K562 (cell line): ENCODE measurements around the gene SNAP23. TPM values are rescaled to one million over a fixed set of nuclear protein-coding genes. Genes with fewer than 3 reads are reported as not detected.

Experiments used
- ATF1 ChIP-seq, 2 experiments: fragments of 450-650 bp in 1 of 2; IDR thresholded peaks; 2 replicates each; pipeline ENCODE4 v1.6.1; 2016; ENCODE audit warnings: missing compliant biosample characterization in 1 of 2, missing genetic modification characterization in 1 of 2
- E2F5 ChIP-seq: sonication (generic); formaldehyde crosslinking; IDR thresholded peaks from 2 replicates; pipeline ENCODE4 v1.8.0; 2022; ENCODE audit warnings: mild to moderate bottlenecking, missing genetic modification reagents
- FOXJ3 ChIP-seq: sonication (generic); formaldehyde crosslinking; IDR thresholded peaks from 2 replicates; pipeline ENCODE4 v1.4.0; 2020; ENCODE audit warnings: mild to moderate bottlenecking, missing genetic modification reagents
- FUS ChIP-seq: fragments of 200-400 bp; formaldehyde crosslinking; optimal IDR thresholded peaks from 2 replicates; pipeline ENCODE3; 2017; ENCODE audit warnings: low read depth, low read length
- L3MBTL2 ChIP-seq: fragments of 450-650 bp; IDR thresholded peaks from 2 replicates; pipeline ENCODE4 v1.6.1; 2016; ENCODE audit warnings: mild to moderate bottlenecking, moderate library complexity
- LEF1 ChIP-seq: fragments of 450-650 bp; IDR thresholded peaks from 2 replicates; pipeline ENCODE4 v1.6.1; 2016; ENCODE audit warnings: mild to moderate bottlenecking
- RCOR1 ChIP-seq, 2 experiments: IDR thresholded peaks; 2 replicates each; pipeline ENCODE4 v1.6.1; 2012; ENCODE audit warnings: low read depth in 2 of 2, low read length in 2 of 2, borderline replicate concordance in 1 of 2, improper control_type of control experiment in 1 of 2
- SOX6 ChIP-seq: fragments of 450-650 bp; IDR thresholded peaks from 2 replicates; pipeline ENCODE4 v1.6.1; 2014; ENCODE audit warnings: mild to moderate bottlenecking
- ZBTB11 ChIP-seq, 3 experiments: fragments of 200-800 bp in 1 of 3; fragments of 250-450 bp in 1 of 3; fragments of 450-650 bp in 1 of 3; sonication (Bioruptor Pico) in 1 of 3; sonication (Bioruptor generic) in 1 of 3; formaldehyde crosslinking in 1 of 3; IDR thresholded peaks; 2 replicates each; pipeline versions ENCODE4 v1.6.1 to v1.8.0; 2016 to 2022; ENCODE audit warnings: mild to moderate bottlenecking in 2 of 3, missing genetic modification characterization in 2 of 3, missing compliant biosample characterization in 1 of 3, moderate library complexity in 1 of 3
- ZNF143 ChIP-seq: sonication (generic); formaldehyde crosslinking; IDR thresholded peaks from 2 replicates; pipeline ENCODE4 v1.9.0; 2022; ENCODE audit warnings: mild to moderate bottlenecking, missing genetic modification reagents
- ZNF263 ChIP-seq: sonication (generic); formaldehyde crosslinking; IDR thresholded peaks from 2 replicates; pipeline ENCODE4 v1.8.0; 2022; ENCODE audit warnings: mild to moderate bottlenecking, missing genetic modification reagents, borderline replicate concordance
- ZNF830 ChIP-seq: fragments of 250-450 bp; sonication (Bioruptor Pico); IDR thresholded peaks from 2 replicates; pipeline ENCODE4 v1.5.0; 2021; ENCODE audit warnings: mild to moderate bottlenecking
- polyA plus RNA-seq, 8 experiments: library from polyadenylated mRNA; depleted of rRNA in 4 of 8; stranded (reverse) in 5 of 8; unstranded in 3 of 8; fragments of >200 nt; fragmentation: Nextera tagmentation in 2 of 8; fragmentation: Illumina TruSeq in 1 of 8; extraction: Ambion mirVana in 2 of 8; extraction: Trizol in 1 of 8; gene quantifications; 2 replicates each; pipeline versions ENCODE4 v1.2.1 to v1.2.3, GENCODE V29; 2011 to 2014; ENCODE audit warnings: inconsistent platforms in 1 of 8, missing spikeins in 1 of 8
- total RNA-seq, 7 experiments: library from RNA; depleted of rRNA in 6 of 7; stranded (reverse); fragments of >200 nt in 6 of 7; fragmentation: Illumina TruSeq in 2 of 7; extraction: Trizol in 2 of 7; gene quantifications; 2 replicates each; pipeline versions ENCODE4 v1.2.1 to v1.2.3, GENCODE V29; 2011 to 2021; ENCODE audit warnings: low replicate concordance in 1 of 7
- TF ChIP-seq, protein P1 (sequence below): IDR thresholded peaks from 2 replicates; pipeline ENCODE4 v1.6.1; 2011; ENCODE audit warnings: borderline replicate concordance, low read depth, mild to moderate bottlenecking, moderate library complexity, low read length; ENCODE audit not compliant: insufficient read depth, poor library complexity, severe bottlenecking
- TF ChIP-seq, protein P2 (sequence below): fragments of 200-800 bp; sonication (Bioruptor generic); IDR thresholded peaks from 2 replicates; pipeline ENCODE4 v1.6.1; 2016; ENCODE audit warnings: missing genetic modification characterization, missing compliant biosample characterization

The SNAP23 gene
- total and polyA plus RNA-seq, 9 of the 15 experiments (the other 6 are each of a cell fraction or from before 2014, with no cell fraction given): 78.9 to 168 (median 117) TPM

DNA sequence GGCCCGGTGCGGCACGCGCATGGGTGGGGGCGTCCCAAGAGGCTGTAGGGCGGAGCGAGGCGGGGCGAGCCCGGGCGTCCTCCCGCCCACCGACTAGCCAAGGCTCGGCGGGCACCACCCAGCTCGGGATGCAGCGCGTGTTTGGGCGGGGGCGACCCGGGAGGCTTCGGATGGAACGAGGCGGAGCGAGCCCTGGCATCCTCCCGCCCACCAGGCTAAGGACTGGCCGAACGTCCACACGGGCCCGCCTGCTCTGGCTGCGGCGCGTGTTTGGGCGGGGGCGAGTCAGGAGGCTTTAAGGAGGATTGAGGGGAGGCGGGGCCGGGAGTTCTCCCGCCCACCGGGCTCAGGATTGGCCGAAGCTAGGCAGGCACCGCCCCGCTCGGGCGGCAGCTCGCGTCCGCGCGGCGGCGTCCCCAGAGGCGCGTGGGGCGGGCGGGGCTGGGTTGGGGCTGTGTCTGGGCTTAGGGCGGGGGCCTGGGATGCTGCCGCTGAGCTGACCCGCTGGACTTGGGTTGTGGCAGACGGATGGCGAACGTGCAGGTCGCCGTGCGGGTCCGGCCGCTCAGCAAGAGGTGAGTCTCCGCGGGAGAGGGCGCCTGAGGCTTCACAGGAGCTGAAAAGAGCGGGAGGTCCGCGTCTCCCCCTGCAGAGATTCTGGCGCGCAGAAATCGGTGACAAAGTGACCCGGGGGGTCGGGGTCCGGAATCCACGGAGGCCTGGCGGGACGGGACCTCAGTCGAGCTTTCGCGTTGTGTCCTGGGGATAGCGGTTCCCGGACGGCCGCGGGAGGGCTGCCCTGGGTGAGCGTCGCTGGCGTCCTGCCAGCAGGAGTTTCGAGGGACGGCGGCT, 80.0 kb downstream of the SNAP23 start, which contains the start of gene STARD9 (continued):
- peak in 1 of 2 experiments; percentile 51; a peak in 1 of 4 replicates for TF ChIP-seq RCOR1 (IDR thresholded peaks at IDR 0.05; ENCODE audit: borderline replicate concordance in 1 of 2, low read depth in 2 of 2, low read length in 2 of 2)
- TF ChIP-seq, protein P1, sequence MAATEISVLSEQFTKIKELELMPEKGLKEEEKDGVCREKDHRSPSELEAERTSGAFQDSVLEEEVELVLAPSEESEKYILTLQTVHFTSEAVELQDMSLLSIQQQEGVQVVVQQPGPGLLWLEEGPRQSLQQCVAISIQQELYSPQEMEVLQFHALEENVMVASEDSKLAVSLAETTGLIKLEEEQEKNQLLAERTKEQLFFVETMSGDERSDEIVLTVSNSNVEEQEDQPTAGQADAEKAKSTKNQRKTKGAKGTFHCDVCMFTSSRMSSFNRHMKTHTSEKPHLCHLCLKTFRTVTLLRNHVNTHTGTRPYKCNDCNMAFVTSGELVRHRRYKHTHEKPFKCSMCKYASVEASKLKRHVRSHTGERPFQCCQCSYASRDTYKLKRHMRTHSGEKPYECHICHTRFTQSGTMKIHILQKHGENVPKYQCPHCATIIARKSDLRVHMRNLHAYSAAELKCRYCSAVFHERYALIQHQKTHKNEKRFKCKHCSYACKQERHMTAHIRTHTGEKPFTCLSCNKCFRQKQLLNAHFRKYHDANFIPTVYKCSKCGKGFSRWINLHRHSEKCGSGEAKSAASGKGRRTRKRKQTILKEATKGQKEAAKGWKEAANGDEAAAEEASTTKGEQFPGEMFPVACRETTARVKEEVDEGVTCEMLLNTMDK: no peak
- no peak for TF ChIP-seq ZNF830 (CRISPR knock-in tag)
- TF ChIP-seq L3MBTL2: peak; percentile 97
- no peak for TF ChIP-seq ATF1 (CRISPR knock-in tag; IDR thresholded peaks at IDR 0.05)
- peak; percentile 60; the same call in 1 of the 2 replicates for TF ChIP-seq ATF1 (tag; IDR thresholded peaks at IDR 0.05)
- peak; percentile 49 for TF ChIP-seq ZNF263 (CRISPR knock-in tag)
- peak; percentile 82 for TF ChIP-seq E2F5 (CRISPR knock-in tag)
- TF ChIP-seq FOXJ3: no peak
- TF ChIP-seq FUS: peak; percentile 39
- TF ChIP-seq, protein P2, sequence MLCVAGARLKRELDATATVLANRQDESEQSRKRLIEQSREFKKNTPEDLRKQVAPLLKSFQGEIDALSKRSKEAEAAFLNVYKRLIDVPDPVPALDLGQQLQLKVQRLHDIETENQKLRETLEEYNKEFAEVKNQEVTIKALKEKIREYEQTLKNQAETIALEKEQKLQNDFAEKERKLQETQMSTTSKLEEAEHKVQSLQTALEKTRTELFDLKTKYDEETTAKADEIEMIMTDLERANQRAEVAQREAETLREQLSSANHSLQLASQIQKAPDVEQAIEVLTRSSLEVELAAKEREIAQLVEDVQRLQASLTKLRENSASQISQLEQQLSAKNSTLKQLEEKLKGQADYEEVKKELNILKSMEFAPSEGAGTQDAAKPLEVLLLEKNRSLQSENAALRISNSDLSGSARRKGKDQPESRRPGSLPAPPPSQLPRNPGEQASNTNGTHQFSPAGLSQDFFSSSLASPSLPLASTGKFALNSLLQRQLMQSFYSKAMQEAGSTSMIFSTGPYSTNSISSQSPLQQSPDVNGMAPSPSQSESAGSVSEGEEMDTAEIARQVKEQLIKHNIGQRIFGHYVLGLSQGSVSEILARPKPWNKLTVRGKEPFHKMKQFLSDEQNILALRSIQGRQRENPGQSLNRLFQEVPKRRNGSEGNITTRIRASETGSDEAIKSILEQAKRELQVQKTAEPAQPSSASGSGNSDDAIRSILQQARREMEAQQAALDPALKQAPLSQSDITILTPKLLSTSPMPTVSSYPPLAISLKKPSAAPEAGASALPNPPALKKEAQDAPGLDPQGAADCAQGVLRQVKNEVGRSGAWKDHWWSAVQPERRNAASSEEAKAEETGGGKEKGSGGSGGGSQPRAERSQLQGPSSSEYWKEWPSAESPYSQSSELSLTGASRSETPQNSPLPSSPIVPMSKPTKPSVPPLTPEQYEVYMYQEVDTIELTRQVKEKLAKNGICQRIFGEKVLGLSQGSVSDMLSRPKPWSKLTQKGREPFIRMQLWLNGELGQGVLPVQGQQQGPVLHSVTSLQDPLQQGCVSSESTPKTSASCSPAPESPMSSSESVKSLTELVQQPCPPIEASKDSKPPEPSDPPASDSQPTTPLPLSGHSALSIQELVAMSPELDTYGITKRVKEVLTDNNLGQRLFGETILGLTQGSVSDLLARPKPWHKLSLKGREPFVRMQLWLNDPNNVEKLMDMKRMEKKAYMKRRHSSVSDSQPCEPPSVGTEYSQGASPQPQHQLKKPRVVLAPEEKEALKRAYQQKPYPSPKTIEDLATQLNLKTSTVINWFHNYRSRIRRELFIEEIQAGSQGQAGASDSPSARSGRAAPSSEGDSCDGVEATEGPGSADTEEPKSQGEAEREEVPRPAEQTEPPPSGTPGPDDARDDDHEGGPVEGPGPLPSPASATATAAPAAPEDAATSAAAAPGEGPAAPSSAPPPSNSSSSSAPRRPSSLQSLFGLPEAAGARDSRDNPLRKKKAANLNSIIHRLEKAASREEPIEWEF: no peak
- TF ChIP-seq ZBTB11 (CRISPR knock-in tag; IDR thresholded peaks at IDR 0.05): no peak
- TF ChIP-seq SOX6: peak; percentile 10; the same call in 1 of the 2 replicates
- no peak for TF ChIP-seq LEF1
- TF ChIP-seq ZNF143 (CRISPR knock-in tag): no peak
